Calu3 (cell line): ENCODE measurements around the gene RNF224. TPM values are rescaled to one million over a fixed set of nuclear protein-coding genes. Genes with fewer than 3 reads are reported as not detected.

ENCODE experiments used
- BruUV-seq: library from RNA; stranded (reverse); fragments of 400-500 nt; replicated peaks from 2 replicates; lab custom pipeline; 2021; lab: Mats Ljungman, UMichigan
- CTCF ChIA-PET: fragments of 300-600 bp; sonication (Branson Sonifier 250); formaldehyde crosslinking; loops from one replicate; lab custom pipeline; 2022; ENCODE audit warnings: antibody characterized with exemption; lab: Charles Lee
- DNase-seq: peaks from one replicate; pipeline ENCODE4 v3.0.0; 2022
- H3K27ac Mint-ChIP-seq: one replicate; pipeline ENCODE4 v1.8.0; 2022; ENCODE audit warnings: mixed read lengths; ENCODE audit not compliant: unreplicated experiment
- H3K27me3 Mint-ChIP-seq: one replicate; pipeline ENCODE4 v1.8.0; 2022; ENCODE audit warnings: mixed read lengths; ENCODE audit not compliant: unreplicated experiment
- H3K36me3 Mint-ChIP-seq: one replicate; pipeline ENCODE4 v1.8.0; 2022; ENCODE audit warnings: mild to moderate bottlenecking, moderate library complexity, mixed read lengths; ENCODE audit not compliant: insufficient read depth, unreplicated experiment
- H3K4me1 Mint-ChIP-seq: one replicate; pipeline ENCODE4 v1.8.0; 2022; ENCODE audit warnings: mild to moderate bottlenecking, low read depth, mixed read lengths; ENCODE audit not compliant: unreplicated experiment
- H3K4me3 Mint-ChIP-seq: one replicate; pipeline ENCODE4 v1.8.0; 2022; ENCODE audit warnings: mild to moderate bottlenecking, low read depth, moderate library complexity, mixed read lengths; ENCODE audit not compliant: unreplicated experiment
- H3K9me3 Mint-ChIP-seq: one replicate; pipeline ENCODE4 v1.8.0; 2022; ENCODE audit warnings: low read depth, mixed read lengths; ENCODE audit not compliant: unreplicated experiment
- CTCF ChIP-seq: fragments of 200-600 bp; IDR thresholded peaks from one replicate; pipeline ENCODE4 v1.8.0; 2022; ENCODE audit warnings: antibody characterized with exemption; ENCODE audit not compliant: unreplicated experiment
- intact Hi-C: fragments of 100-400 bp; cut with micrococcal nuclease; formaldehyde crosslinking; loops from one replicate; pipeline ENCODE4 v1.10.0; 2022; ENCODE audit not compliant: unreplicated experiment
- total RNA-seq: library from RNA; stranded (reverse); gene quantifications from 2 replicates; pipeline ENCODE4 v1.2.3, GENCODE V29; 2022

RNF224 gene
- total RNA-seq, 1 experiment from 2014 or later: 1.6 TPM

DNA sequence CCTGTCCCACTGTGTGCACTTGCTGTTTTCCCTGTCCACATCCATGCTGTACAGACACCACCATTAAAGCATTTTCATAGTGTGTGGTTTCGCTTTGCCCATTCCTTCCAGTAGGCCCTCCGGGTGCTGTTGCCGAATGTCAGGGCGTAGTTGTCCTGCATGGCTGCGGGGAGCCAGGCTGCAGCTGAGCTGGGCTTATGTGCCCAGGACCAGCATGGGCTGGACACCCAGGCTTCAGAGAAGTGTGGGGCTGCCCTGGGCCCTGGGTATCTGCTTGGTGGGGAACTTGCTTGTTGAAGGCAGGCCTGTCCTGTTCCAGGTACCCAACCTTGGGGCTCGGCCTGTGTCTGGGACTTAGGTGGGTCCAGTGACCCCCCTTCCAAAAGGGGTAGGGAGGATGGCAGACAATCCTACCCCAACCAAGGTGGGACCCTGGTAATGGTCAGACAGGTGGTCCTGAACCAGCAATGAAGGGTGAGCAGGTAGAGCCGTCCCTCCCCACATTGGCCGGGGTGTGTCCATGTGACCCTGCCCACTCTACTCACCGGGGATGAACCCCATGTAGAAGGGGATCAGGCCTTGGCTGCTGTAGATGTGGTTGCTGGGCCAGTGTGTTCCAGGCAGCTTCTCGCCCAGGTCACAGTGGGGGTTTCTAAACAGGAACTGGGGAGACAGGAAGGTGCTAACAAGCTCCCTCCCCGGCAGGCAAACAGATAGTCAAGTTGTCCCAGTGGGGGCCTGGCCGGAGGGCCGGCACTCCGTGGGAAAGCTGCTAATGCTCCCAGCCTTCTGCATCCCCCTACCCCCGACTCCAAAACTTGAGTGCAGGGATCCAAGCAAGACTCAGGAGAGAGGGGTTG is 16.6 kb downstream of the RNF224 start:
- DNase-seq: no peak
- Mint-ChIP-seq H3K4me3 (peak overlapping the region; percentile 76), H3K4me1 (peaks cover 12% of the 10 kb centered on the region), H3K9me3 (no peaks in the 10 kb centered on the region), H3K36me3 (peaks cover 65% of the 10 kb centered on the region), H3K27ac (peak overlapping the region; percentile 55), H3K27me3 (peaks cover 12% of the 10 kb centered on the region)
- intact Hi-C loops: no loop called here
- no TSS peak for BruUV-seq
- CTCF ChIA-PET: interaction anchor here (0.6 kb wide), 1 partner anchor 112 kb away, joined by 3 read pairs; no protein-coding TSS in a partner anchor
- no peak for TF ChIP-seq CTCF

GRCh38 chr9:137244486-137245449 is 17.5 kb downstream of the RNF224 start:
- intact Hi-C loops: no loop called here
- Mint-ChIP-seq H3K27me3 (peaks cover 12% of the 10 kb centered on the region), H3K4me1 (peaks cover 9% of the 10 kb centered on the region), H3K27ac (peak overlapping the region; percentile 55), H3K9me3 (no peaks in the 10 kb centered on the region), H3K4me3 (peak overlapping the region; percentile 76), H3K36me3 (peaks cover 59% of the 10 kb centered on the region)
- CTCF ChIA-PET: interaction anchor here (0.6 kb wide), 1 partner anchor 26 kb away, joined by 14 read pairs; no protein-coding TSS in a partner anchor
- BruUV-seq: no TSS peak
- TF ChIP-seq CTCF: no peak
- DNase-seq: no peak

DNA sequence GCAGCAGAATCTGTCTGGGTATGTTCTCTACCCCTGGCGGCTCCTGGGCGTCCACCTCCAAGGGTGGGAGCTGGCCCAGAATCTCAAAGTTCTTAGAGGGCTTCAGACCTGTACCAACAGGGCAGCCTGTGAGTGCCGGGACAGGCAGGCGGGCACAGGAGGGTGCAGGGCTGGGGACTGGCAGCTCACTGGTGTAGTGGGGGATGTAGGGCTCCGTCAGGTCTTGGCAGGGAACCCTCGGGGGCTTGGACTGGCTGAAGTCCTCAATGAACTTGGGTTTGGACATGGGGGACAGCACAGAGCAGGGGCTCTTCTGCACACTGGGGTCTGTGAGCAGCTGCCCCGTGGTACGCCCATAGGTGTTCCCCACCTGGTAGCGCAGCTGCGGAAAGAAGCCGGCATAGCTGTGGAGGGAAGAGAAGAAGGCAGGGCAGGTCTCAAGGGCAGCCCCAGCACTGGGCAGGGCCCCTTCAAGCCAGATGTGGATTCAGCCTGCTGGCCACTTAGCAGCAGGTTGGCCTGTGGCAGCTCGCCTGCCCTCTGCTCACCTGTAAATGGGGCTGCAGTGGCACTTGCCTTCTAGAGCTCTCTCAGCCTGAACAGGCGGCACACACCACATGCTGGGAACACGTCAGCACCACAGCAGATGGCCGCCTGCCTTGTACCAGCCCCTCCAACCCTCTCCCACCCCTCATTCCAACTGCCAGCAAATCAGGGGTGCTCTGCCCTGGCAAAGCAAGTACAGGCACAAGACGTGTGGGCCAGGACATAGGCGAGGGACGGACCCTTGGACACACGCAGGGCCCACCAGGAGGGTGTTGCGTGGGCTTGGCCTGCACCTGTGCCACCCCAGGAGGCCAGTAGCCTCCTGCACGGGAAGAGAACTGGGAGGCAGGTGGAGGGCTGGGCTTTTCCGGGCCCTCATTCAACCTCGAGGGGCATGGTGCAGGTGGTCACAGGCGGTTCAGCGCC is 18.4 kb downstream of the RNF224 start:
- Mint-ChIP-seq H3K36me3 (peaks cover 51% of the 10 kb centered on the region), H3K9me3 (no peaks in the 10 kb centered on the region), H3K27me3 (peaks cover 9% of the 10 kb centered on the region), H3K27ac (no peak overlapping the region), H3K4me3 (no peak overlapping the region), H3K4me1 (peaks cover 9% of the 10 kb centered on the region)
- BruUV-seq: no TSS peak
- intact Hi-C loops: no loop called here
- no peak for DNase-seq
- CTCF ChIA-PET: interaction anchor here (0.6 kb wide), 2 partner anchors 27 to 1287 kb away, joined by 7 to 14 read pairs; no protein-coding TSS in a partner anchor
- no peak for TF ChIP-seq CTCF
